HL-60/S4 treated with phorbol 12-myristate 13-acetate at 8.2 ng/mL for 4 days and 3 days (cell line): Measurements from ENCODE around the gene SLC7A6OS.

Source experiments
- in situ Hi-C: fragments of 300-500 bp; cut with MboI; formaldehyde crosslinking; loops from 2 replicates; pipeline ENCODE4 v1.15.0; 2022; ENCODE audit warnings: low sequenced_read_pairs

The SLC7A6OS gene

DNA sequence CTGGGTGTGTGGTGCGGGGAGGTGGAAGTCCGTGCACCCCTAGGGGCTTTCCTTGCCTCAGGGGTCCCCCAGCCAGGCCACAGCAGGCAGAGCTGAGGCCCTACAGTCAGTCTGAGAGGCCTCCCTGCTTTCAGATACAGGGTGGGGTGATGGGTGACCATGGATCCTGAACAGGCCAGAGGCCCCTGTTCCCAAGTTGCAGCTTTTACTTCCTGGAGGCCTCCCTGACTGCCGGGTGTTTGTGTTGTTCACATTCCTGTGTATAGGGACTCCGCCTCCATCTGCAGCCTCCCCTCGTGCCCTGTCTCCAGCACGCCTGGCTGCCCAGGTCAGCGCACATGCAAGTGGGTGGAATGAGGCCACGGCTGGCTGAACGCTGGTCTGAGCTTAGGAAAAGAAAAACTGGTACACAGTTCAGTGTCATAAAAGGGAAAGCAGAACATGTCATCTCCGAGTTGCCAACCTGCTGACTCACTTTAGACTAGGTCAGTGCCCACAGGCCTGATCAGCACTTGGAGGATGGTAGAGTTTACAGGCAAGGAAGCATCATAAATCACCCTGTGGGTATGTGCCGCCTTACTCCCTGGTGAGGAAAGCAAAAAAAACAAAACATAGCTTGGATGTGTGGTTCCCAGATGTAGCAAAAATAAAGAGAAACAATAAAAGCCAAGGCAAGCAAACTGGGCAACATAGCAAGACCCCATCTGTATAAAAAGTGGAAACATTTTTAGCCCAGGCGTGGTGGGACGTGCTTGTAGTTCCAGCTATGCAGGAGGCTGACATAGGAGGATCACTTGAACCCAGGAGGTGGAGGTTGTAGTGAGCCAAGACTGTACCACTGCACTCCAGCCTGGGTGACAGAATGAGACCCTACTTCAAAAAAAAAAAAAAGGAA lies 52.6 kb downstream of the SLC7A6OS start:
- in situ Hi-C loops = no loop called here

DNA sequence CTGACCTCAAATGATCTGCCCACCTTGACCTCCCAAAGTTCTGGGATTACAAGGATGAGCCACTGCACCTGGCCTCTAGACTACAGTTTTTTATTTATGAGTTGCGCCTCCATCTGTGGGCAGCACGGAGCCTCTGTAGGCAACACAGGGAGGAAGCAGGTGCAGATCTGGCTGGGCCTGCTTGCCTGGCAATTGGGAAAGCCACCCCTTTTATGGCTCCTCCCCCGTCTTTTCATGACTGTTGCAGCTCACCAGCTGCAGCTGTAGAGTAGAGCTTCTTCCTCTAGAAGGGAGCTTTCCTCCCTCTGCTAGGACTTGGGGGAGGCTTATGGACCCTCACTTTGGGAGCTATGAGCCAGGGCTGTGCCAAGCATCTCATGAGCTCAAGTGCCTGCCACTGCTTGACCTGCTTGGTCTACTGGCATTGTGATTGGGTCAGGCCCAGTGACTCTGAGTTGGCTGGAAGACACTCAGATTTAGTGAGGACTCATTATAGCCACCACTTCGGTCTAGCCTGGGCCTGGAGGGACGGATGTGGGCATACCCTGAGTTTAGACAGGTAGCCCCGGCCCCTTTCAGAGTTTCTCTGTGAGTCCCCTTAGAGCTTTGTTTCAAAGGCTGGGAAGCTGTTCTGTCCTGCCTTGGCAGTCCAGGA lies 53.4 kb downstream of the SLC7A6OS start:
- in situ Hi-C loops = no loop called here

GRCh38 chr16:68255712-68256111 lies 55.0 kb downstream of the SLC7A6OS start:
- in situ Hi-C loops = no loop called here

- in situ Hi-C loops = no loop called here
These were observed 57.0 kb downstream of the SLC7A6OS start for GRCh38 chr16:68253721-68254120.

GRCh38 chr16:68252383-68252782 lies 58.4 kb downstream of the SLC7A6OS start:
- in situ Hi-C loops = no loop called here

DNA sequence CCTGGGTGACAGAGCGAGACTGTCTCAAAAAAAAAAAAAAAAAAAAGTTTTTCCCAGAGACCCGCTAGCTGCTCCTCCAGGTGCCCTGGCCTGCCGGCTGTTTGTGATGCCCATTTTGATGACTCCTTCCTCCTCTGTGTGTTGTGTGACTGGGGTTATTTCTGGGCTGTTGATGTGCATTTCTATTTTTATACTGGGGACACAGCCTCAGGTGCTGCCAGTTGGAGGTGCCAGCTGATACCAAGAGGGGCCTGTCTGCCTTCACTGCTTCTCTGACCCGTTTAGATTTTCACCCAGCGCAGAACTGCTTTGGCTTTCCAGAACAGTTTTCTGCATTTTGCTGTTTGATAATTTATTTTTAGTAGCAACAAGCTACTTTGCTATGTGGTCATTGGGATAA lies 58.9 kb downstream of the SLC7A6OS start:
- in situ Hi-C loops = no loop called here

DNA sequence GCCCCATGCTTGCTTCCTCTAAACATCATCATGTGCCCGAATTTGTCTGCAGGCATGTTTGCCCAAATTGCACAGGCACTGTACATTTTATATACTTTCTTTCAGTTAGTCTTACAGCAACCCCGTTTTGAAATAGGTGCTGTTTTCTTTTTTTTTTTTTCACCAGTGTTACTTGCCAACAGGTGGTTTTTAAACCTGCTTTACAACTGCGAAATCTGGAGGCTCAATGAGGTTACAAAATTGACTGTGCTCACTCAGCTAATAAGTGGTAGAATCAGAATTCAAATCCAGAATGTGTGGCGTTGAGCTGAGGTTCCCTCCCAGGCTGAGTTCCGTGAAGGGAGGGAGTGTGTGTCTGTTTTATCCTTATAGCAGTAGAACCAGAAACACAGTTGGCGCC lies 59.8 kb downstream of the SLC7A6OS start:
- in situ Hi-C loops = no loop called here

DNA sequence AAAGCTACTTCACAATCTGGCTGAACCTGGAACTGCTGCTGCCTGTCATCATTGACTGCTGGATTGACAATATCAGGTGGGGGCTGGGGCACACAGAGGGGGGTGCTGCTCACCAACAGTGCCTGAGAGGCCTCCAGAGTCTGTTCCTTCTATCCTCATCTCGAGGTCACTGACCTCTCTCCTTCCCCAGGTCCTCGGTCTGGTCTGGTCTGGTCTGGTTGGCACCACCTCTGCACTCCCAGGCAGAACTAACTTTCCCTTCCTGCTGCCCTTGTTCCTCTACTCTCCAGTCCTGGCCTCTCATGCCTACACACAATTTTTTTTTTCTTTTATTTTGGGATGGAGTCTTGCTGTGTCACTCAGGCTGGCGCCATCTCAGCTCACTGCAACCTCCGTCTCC lies 61.4 kb downstream of the SLC7A6OS start:
- in situ Hi-C loops = loop anchor here (10.0 kb wide), 1 partner anchor 75 kb away; no protein-coding TSS in a partner anchor
